Fibroblast of lung (primary cell): ENCODE data around the gene IGSF6.

Experiments
- CTCF ChIP-seq, 2 donors: IDR thresholded peaks in 1 of 2; conservative IDR thresholded peaks in 1 of 2; 1 replicate in 1 of 2; 2 replicates in 1 of 2; pipeline ENCODE4 v1.5.1; 2011 to 2012; ENCODE audit warnings: low read length in 2 of 2, control low read depth in 1 of 2, inconsistent platforms in 1 of 2, low read depth in 1 of 2, mild to moderate bottlenecking in 1 of 2
- EZH2 ChIP-seq: IDR thresholded peaks from 2 replicates; pipeline ENCODE4 v1.5.1; 2012; ENCODE audit warnings: low read length, control low read depth, mild to moderate bottlenecking; ENCODE audit errors: missing control alignments

DNA sequence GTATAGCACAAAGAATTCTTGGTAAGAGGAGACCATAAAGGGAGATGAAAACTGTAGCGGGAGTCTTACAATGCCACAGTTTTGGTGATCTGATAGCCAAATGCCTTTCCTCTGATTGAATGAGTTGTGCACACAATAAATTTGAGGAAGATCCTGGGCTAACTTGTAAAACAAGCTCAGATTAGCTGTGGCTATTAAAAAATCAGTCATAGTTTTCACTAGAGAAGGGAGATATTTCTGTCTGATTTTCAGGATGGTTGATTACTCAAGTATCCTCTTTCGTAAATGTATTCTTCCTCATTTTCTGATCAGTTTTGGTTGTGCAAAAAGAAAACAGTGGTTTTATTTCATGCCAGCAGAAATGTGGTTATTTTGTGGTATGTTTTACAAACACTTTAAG, 62.1 kb downstream of the IGSF6 start:
- no peak for TF ChIP-seq CTCF (conservative IDR thresholded peaks at IDR 0.05 in 1 of 2, IDR thresholded peaks at IDR 0.05 in 1 of 2; ENCODE audit: low read depth in 1 of 2, low read length in 2 of 2)
- TF ChIP-seq EZH2, result no peak
